ENCODE measurements around the gene VPS13C. TPM values are rescaled to one million over a fixed set of nuclear protein-coding genes. Genes with fewer than 3 reads are reported as not detected.

Gene VPS13C
- total and polyA plus RNA-seq, 2 donors (not counting 3 experiments of a cell fraction or from before 2014, with no cell fraction given) = 10.8 to 60.3 TPM

DNA sequence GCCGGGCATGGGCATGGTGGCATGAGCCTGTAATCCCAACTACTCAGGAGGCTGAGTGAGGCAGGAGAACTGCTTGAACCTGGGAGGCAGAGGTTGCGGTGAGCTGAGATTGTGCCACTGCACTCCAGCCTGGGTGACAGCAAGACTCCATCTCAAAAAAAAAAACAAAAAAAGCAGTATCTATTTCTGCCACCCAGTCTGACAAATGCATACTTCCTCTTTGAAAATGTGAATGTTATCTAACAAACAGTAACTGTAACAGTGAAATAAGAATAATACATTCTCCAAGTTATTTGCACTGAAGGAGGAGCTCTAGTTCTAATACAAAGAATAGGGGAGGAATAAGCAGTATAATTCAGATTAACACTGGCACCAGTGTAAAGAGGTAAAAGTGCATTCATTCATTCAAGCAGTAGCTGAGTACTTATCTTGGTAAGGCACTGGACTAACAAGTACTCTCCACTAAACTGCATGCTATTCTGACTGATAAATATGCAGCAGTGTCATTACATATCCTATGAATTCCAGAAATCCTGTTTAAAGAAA lies 12.9 kb downstream of the VPS13C start:
- H3K4me1 ChIP-seq (ENCODE audit: control insufficient read depth, extremely low read depth, insufficient read depth, low read length) = no peaks in the 10 kb centered on the region
- CTCF ChIA-PET = no interaction called here
- no peaks in the 10 kb centered on the region for H3K9me3 ChIP-seq (replicated peaks; ENCODE audit: control insufficient read depth, insufficient read depth, low read length)
- no peaks in the 10 kb centered on the region for H4K20me1 ChIP-seq (replicated peaks; ENCODE audit: control insufficient read depth, extremely low read depth, insufficient read depth, low read length)
- POLR2A ChIA-PET = interaction anchor here (0.6 kb wide), 1 partner anchor 108 kb away, joined by 3 read pairs; no protein-coding TSS in a partner anchor
- no peak overlapping the region for H3K9ac ChIP-seq (replicated peaks; ENCODE audit: extremely low read depth, insufficient read depth, low read length)
- TF ChIP-seq GATA2 (IDR thresholded peaks at IDR 0.05; ENCODE audit: insufficient read depth, insufficient read length, low read depth, low read length) (no peak), FOS (IDR thresholded peaks at IDR 0.05; ENCODE audit: borderline replicate concordance, insufficient read depth, low read length) (no peak), POLR2AphosphoS5 (IDR thresholded peaks at IDR 0.05; ENCODE audit: insufficient read depth, low read depth, low read length) (no peak), POLR2A (IDR thresholded peaks at IDR 0.05; ENCODE audit: low read depth, low read length) (no peak), JUN (IDR thresholded peaks at IDR 0.05; ENCODE audit: borderline replicate concordance, insufficient read depth, insufficient read length, low read depth) (no peak), EZH2 (IDR thresholded peaks at IDR 0.05; ENCODE audit: borderline replicate concordance, low read depth, low read length, severe bottlenecking) (no peak), MYC (IDR thresholded peaks at IDR 0.05; ENCODE audit: low read depth, low read length) (no peak)
- TF ChIP-seq, protein P1, sequence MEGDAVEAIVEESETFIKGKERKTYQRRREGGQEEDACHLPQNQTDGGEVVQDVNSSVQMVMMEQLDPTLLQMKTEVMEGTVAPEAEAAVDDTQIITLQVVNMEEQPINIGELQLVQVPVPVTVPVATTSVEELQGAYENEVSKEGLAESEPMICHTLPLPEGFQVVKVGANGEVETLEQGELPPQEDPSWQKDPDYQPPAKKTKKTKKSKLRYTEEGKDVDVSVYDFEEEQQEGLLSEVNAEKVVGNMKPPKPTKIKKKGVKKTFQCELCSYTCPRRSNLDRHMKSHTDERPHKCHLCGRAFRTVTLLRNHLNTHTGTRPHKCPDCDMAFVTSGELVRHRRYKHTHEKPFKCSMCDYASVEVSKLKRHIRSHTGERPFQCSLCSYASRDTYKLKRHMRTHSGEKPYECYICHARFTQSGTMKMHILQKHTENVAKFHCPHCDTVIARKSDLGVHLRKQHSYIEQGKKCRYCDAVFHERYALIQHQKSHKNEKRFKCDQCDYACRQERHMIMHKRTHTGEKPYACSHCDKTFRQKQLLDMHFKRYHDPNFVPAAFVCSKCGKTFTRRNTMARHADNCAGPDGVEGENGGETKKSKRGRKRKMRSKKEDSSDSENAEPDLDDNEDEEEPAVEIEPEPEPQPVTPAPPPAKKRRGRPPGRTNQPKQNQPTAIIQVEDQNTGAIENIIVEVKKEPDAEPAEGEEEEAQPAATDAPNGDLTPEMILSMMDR (IDR thresholded peaks at IDR 0.05; ENCODE audit: extremely low read depth in 1 of 2, insufficient read depth in 1 of 2, low read depth in 1 of 2, low read length in 2 of 2) = no peak
- TF ChIP-seq, protein P2, sequence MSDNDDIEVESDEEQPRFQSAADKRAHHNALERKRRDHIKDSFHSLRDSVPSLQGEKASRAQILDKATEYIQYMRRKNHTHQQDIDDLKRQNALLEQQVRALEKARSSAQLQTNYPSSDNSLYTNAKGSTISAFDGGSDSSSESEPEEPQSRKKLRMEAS (IDR thresholded peaks at IDR 0.05; ENCODE audit: insufficient read depth, insufficient read length) = no peak
- H3K4me2 ChIP-seq (ENCODE audit: insufficient read depth, low read length) = no peak overlapping the region
- H3K4me3 ChIP-seq (replicated peaks in 1 of 3; ENCODE audit: insufficient read depth in 1 of 3, low read depth in 1 of 3, low read length in 3 of 3) = no peak overlapping the region
- no peaks in the 10 kb centered on the region for H3K9me1 ChIP-seq (replicated peaks; ENCODE audit: control insufficient read depth, extremely low read depth, insufficient read depth, low read length)
- no peak overlapping the region for H3K27ac ChIP-seq (ENCODE audit: insufficient read depth, low read depth, low read length)
- DNase-seq (ENCODE audit: low read depth, low spot score) (no peak), FAIRE-seq (no peak)
- no peaks in the 10 kb centered on the region for H3K27me3 ChIP-seq (ENCODE audit: control insufficient read depth in 2 of 2, insufficient read depth in 2 of 2, low read length in 2 of 2)
- no peaks in the 10 kb centered on the region for H3K36me3 ChIP-seq (ENCODE audit: control insufficient read depth in 2 of 2, extremely low read depth in 1 of 2, insufficient read depth in 2 of 2, low read length in 2 of 2)
- dilution Hi-C loops (cut with MboI; ENCODE audit: extremely low pct_ligation_motif_present, low sequenced_read_pairs) = no loop called here
- no TSS peak for BruUV-seq (replicated peaks)
- H3K79me2 ChIP-seq (ENCODE audit: control insufficient read depth, insufficient read depth, low read length) = peaks cover 33% of the 10 kb centered on the region
- no peak overlapping the region for H2AFZ ChIP-seq (ENCODE audit: low read depth, low read length)
- intact Hi-C loops (cut with micrococcal nuclease) = no loop called here

Data from endothelial cell of umbilical vein (primary cell).